H9 (cell line): ENCODE results near the gene CATSPERZ. TPM values are rescaled to one million over a fixed set of nuclear protein-coding genes. Genes with fewer than 3 reads are reported as not detected.

Source experiments
- DNase-seq: peaks from one replicate; pipeline ENCODE4 v3.0.0-alpha.2; 2017
- H2AFZ ChIP-seq: one replicate; pipeline ENCODE4 v1.6.1; 2013; ENCODE audit warnings: mild to moderate bottlenecking, low read length, control low read depth, moderate library complexity
- H2AK5ac ChIP-seq: 2 replicates; pipeline ENCODE4 v1.6.1; 2013; ENCODE audit warnings: low read length, control low read depth, mixed read lengths; ENCODE audit not compliant: insufficient read length
- H2BK120ac ChIP-seq: one replicate; pipeline ENCODE4 v1.6.1; 2013; ENCODE audit warnings: low read depth, mild to moderate bottlenecking, low read length, control low read depth, inconsistent platforms; ENCODE audit not compliant: poor library complexity, severe bottlenecking
- H2BK12ac ChIP-seq: 2 replicates; pipeline ENCODE4 v1.6.1; 2013; ENCODE audit warnings: low read length, control low read depth, mixed read lengths, low read depth; ENCODE audit not compliant: insufficient read length
- H2BK15ac ChIP-seq: 2 replicates; pipeline ENCODE4 v1.6.1; 2013; ENCODE audit warnings: low read depth, low read length, control low read depth
- H2BK20ac ChIP-seq: one replicate; pipeline ENCODE4 v1.6.1; 2013; ENCODE audit warnings: low read depth, mild to moderate bottlenecking, low read length, control low read depth, inconsistent platforms; ENCODE audit not compliant: poor library complexity, severe bottlenecking
- H2BK5ac ChIP-seq: 2 replicates; pipeline ENCODE4 v1.6.1; 2013; ENCODE audit warnings: low read length, control low read depth, mixed read lengths; ENCODE audit not compliant: insufficient read length
- H3K14ac ChIP-seq: 2 replicates; pipeline ENCODE4 v1.6.1; 2013; ENCODE audit warnings: low read length, control low read depth; ENCODE audit not compliant: insufficient read depth
- H3K18ac ChIP-seq: 2 replicates; pipeline ENCODE4 v1.6.1; 2013; ENCODE audit warnings: low read depth, mild to moderate bottlenecking, mixed read lengths, low read length, control low read depth; ENCODE audit not compliant: insufficient read length
- H3K23ac ChIP-seq: 2 replicates; pipeline ENCODE4 v1.6.1; 2013; ENCODE audit warnings: low read length, control low read depth, mixed read lengths, low read depth; ENCODE audit not compliant: insufficient read length
- H3K23me2 ChIP-seq: 2 replicates; pipeline ENCODE4 v1.6.1; 2013; ENCODE audit warnings: low read depth, mild to moderate bottlenecking, mixed read lengths, low read length, control low read depth; ENCODE audit not compliant: insufficient read length, poor library complexity, severe bottlenecking
- H3K27ac ChIP-seq: 2 replicates; pipeline ENCODE4 v1.5.1; 2013; ENCODE audit warnings: low read length, control low read depth, mixed read lengths, low read depth; ENCODE audit not compliant: insufficient read length
- H3K27me3 ChIP-seq: 2 replicates; pipeline ENCODE4 v1.6.1; 2013; ENCODE audit warnings: low read length, control low read depth, inconsistent platforms; ENCODE audit not compliant: insufficient read depth
- H3K4ac ChIP-seq: 2 replicates; pipeline ENCODE4 v1.6.1; 2013; ENCODE audit warnings: low read depth, mild to moderate bottlenecking, control low read depth, inconsistent platforms, low read length, moderate library complexity
- H3K4me1 ChIP-seq: 2 replicates; pipeline ENCODE4 v1.6.1; 2013; ENCODE audit warnings: low read length, control low read depth, inconsistent platforms; ENCODE audit not compliant: insufficient read depth
- H3K4me2 ChIP-seq: 2 replicates; pipeline ENCODE4 v1.6.1; 2013; ENCODE audit warnings: low read length, control low read depth, mixed read lengths; ENCODE audit not compliant: insufficient read length, insufficient read depth
- H3K56ac ChIP-seq: 2 replicates; pipeline ENCODE4 v1.6.1; 2013; ENCODE audit warnings: low read depth, mild to moderate bottlenecking, mixed read lengths, low read length, control low read depth; ENCODE audit not compliant: insufficient read length
- H3K79me1 ChIP-seq: 2 replicates; pipeline ENCODE4 v1.6.1; 2013; ENCODE audit warnings: low read depth, mild to moderate bottlenecking, moderate library complexity, low read length, control low read depth, inconsistent platforms; ENCODE audit not compliant: insufficient read depth, poor library complexity, severe bottlenecking
- H3K79me2 ChIP-seq: 2 replicates; pipeline ENCODE4 v1.6.1; 2013; ENCODE audit warnings: low read length, control low read depth, inconsistent platforms; ENCODE audit not compliant: insufficient read depth
- H3K9ac ChIP-seq: 2 replicates; pipeline ENCODE4 v1.6.1; 2013; ENCODE audit warnings: low read length, control low read depth, mixed read lengths; ENCODE audit not compliant: insufficient read length; ENCODE audit errors: extremely low read depth
- H3K9me3 ChIP-seq: one replicate; pipeline ENCODE4 v1.6.1; 2013; ENCODE audit warnings: low read depth, low read length, inconsistent platforms; ENCODE audit not compliant: control insufficient read depth
- H3T11ph ChIP-seq: one replicate; pipeline ENCODE4 v1.6.1; 2013; ENCODE audit warnings: mild to moderate bottlenecking, low read length, control low read depth, inconsistent platforms
- H4K20me1 ChIP-seq: one replicate; pipeline ENCODE4 v1.6.1; 2013; ENCODE audit not compliant: control insufficient read depth, insufficient read length, insufficient read depth
- H4K5ac ChIP-seq: 2 replicates; pipeline ENCODE4 v1.6.1; 2013; ENCODE audit warnings: low read depth, mild to moderate bottlenecking, mixed read lengths, low read length, control low read depth; ENCODE audit not compliant: insufficient read length
- H4K8ac ChIP-seq: replicated peaks from 2 replicates; pipeline ENCODE4 v1.6.1; 2013; ENCODE audit warnings: low read length, control low read depth, mixed read lengths, low read depth; ENCODE audit not compliant: insufficient read length
- H4K91ac ChIP-seq: 2 replicates; pipeline ENCODE4 v1.6.1; 2013; ENCODE audit warnings: low read depth, mild to moderate bottlenecking, moderate library complexity, mixed read lengths, low read length, control low read depth; ENCODE audit not compliant: insufficient read length
- H3K27ac Mint-ChIP-seq, 3 experiments: 2 replicates in 2 of 3; 3 replicates in 1 of 3; pipeline ENCODE4 v1.8.0; 2020 to 2021; ENCODE audit warnings: mixed read lengths in 3 of 3, mild to moderate bottlenecking in 1 of 3, moderate library complexity in 1 of 3
- H3K27me3 Mint-ChIP-seq: 2 replicates; pipeline ENCODE4 v1.8.0; 2021; ENCODE audit warnings: low read depth, mild to moderate bottlenecking, moderate library complexity, mixed read lengths
- H3K36me3 Mint-ChIP-seq, 3 experiments: 2 replicates in 2 of 3; 3 replicates in 1 of 3; pipeline ENCODE4 v1.8.0; 2020 to 2021; ENCODE audit warnings: low read depth in 3 of 3, mixed read lengths in 3 of 3; ENCODE audit not compliant: insufficient read depth in 1 of 3
- H3K4me1 Mint-ChIP-seq, 2 experiments: 2 replicates each; pipeline ENCODE4 v1.8.0; 2020; ENCODE audit warnings: mixed read lengths in 2 of 2
- H3K4me3 Mint-ChIP-seq, 2 experiments: 2 replicates in 1 of 2; 3 replicates in 1 of 2; pipeline ENCODE4 v1.8.0; 2020 to 2021; ENCODE audit warnings: mild to moderate bottlenecking in 2 of 2, mixed read lengths in 2 of 2, moderate library complexity in 1 of 2
- H3K9me3 Mint-ChIP-seq, 2 experiments: 2 replicates in 1 of 2; 3 replicates in 1 of 2; pipeline ENCODE4 v1.8.0; 2020; ENCODE audit warnings: mild to moderate bottlenecking in 2 of 2, mixed read lengths in 2 of 2, moderate library complexity in 1 of 2
- CTCF ChIP-seq: fragments of 200-600 bp; sonication (generic); conservative IDR thresholded peaks from 3 replicates; pipeline ENCODE4 v1.8.0; 2021; ENCODE audit warnings: antibody characterized with exemption, mild to moderate bottlenecking
- WGBS: extraction: QIAGEN DNeasy Blood & Tissue Kit; methylation state at CpG from one replicate; pipeline ENCODE4 v1.1.7; 2013; ENCODE audit warnings: missing lambda C conversion rate, low lambda C conversion rate, mixed read lengths; ENCODE audit not compliant: insufficient read length; ENCODE audit errors: extremely low coverage; 5-methylcytosine and 5-hydroxymethylcytosine counted together
- total RNA-seq: library from RNA; stranded (reverse); gene quantifications from 2 replicates; pipeline ENCODE4 v1.2.1, GENCODE V29; 2021

CATSPERZ gene
- total RNA-seq, 1 experiment from 2014 or later, result 0.92 TPM

DNA sequence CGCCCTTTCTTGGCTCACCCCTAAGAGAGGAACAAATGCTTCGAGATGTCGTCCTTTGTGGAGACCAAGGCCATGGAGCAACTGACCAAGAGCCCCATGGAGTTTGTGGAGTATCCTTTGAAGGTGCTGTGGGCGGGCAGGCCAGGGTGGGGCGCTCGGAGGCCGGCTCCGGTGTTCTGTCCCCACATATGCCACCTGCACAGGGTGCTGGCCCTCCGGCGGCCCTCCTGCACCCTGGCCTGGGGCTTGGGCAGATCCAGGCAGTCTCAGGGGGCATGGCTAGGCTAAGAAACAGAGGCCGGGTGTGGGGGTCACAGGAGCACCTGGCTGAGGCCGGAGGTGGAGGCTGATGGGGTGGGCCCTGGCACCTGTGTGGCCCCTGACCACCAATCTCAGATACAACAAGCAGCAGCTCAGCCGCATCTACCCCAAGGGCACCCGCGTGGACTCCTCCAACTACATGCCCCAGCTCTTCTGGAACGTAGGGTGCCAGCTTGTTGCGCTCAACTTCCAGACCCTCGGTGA lies 38.5 kb upstream of the CATSPERZ start:
- Histone ChIP-seq H2AFZ (no peak overlapping the region), H2AK5ac (no peak overlapping the region), H4K20me1 (no peaks in the 10 kb centered on the region), H2BK12ac (no peak overlapping the region), H3K23me2 (no peaks in the 10 kb centered on the region), H3K4me1 (no peaks in the 10 kb centered on the region), H4K8ac (no peak overlapping the region), H3K56ac (no peak overlapping the region), H3K23ac (no peak overlapping the region), H3K4me2 (no peak overlapping the region), H2BK15ac (no peak overlapping the region), H3T11ph (no peak overlapping the region), H3K79me1 (no peaks in the 10 kb centered on the region), H3K27ac (no peak overlapping the region), H4K5ac (no peak overlapping the region), H3K9ac (no peak overlapping the region), H2BK5ac (no peak overlapping the region), H3K14ac (no peak overlapping the region), H4K91ac (no peak overlapping the region), H3K18ac (no peak overlapping the region), H3K79me2 (no peaks in the 10 kb centered on the region), H2BK20ac (no peak overlapping the region), H3K4ac (no peak overlapping the region), H3K27me3 (no peaks in the 10 kb centered on the region), H2BK120ac (no peak overlapping the region), H3K9me3 (no peaks in the 10 kb centered on the region)
- WGBS, result no CpG with 5 or more reads among the region's 18 CpGs
- no peak for DNase-seq
- no peak for TF ChIP-seq CTCF
- Mint-ChIP-seq H3K4me1 (peaks cover 0 to 8% of the 10 kb centered on the region in 2 experiments; a peak in 3 of 4 replicates), H3K27me3 (no peaks in the 10 kb centered on the region), H3K4me3 (no peak overlapping the region; a peak in 1 of 5 replicates), H3K27ac (no peak overlapping the region), H3K9me3 (no peaks in the 10 kb centered on the region), H3K36me3 (peaks cover 51 to 87% (median 69%) of the 10 kb centered on the region in 3 experiments)
